Adrenal gland (tissue), 5 donors: ENCODE results near the gene ABCC10.

ENCODE experiments used
- CTCF ChIP-seq, 6 experiments: fragments of 450-650 bp in 4 of 6; fragments of 200-600 bp in 2 of 6; sonication (generic) in 1 of 6; IDR thresholded peaks; 1 replicate in 5 of 6; 2 replicates in 1 of 6; pipeline versions ENCODE4 v1.5.1 to v1.8.0; 2016 to 2021; ENCODE audit warnings: antibody characterized with exemption in 6 of 6, mild to moderate bottlenecking in 2 of 6, moderate library complexity in 1 of 6
- POLR2A ChIP-seq, 2 donors: fragments of 450-650 bp; IDR thresholded peaks; one replicate each; pipeline ENCODE4 v1.6.1; 2017; ENCODE audit warnings: antibody characterized with exemption in 2 of 2, mild to moderate bottlenecking in 2 of 2, moderate library complexity in 1 of 2
- donor health status: DM: no; HTN: no; CAD: no.

GRCh38 chr6:43494766-43495165, 67.4 kb downstream of the ABCC10 start:
- TF ChIP-seq CTCF (IDR thresholded peaks at IDR 0.05) (no peak), POLR2A (IDR thresholded peaks at IDR 0.05) (no peak)
